K562 (cell line): ENCODE data around the gene TNFAIP6. TPM values are rescaled to one million over a fixed set of nuclear protein-coding genes. Genes with fewer than 3 reads are reported as not detected.

Experiments used
- DLX4 ChIP-seq: fragments of 250-450 bp; sonication (Bioruptor Pico); IDR thresholded peaks from 2 replicates; pipeline ENCODE4 v1.6.1; 2021; ENCODE audit warnings: mild to moderate bottlenecking
- FOXK1 ChIP-seq: sonication (generic); formaldehyde crosslinking; IDR thresholded peaks from 2 replicates; pipeline ENCODE4 v1.8.0; 2022; ENCODE audit warnings: missing genetic modification reagents, mild to moderate bottlenecking, borderline replicate concordance
- FUS ChIP-seq: fragments of 200-400 bp; formaldehyde crosslinking; optimal IDR thresholded peaks from 2 replicates; pipeline ENCODE3; 2017; ENCODE audit warnings: low read depth, low read length
- HOMEZ ChIP-seq: fragments of 250-450 bp; sonication (Bioruptor Pico); IDR thresholded peaks from 2 replicates; pipeline ENCODE4 v1.4.0; 2020; ENCODE audit warnings: mild to moderate bottlenecking, moderate library complexity
- MITF ChIP-seq: IDR thresholded peaks from 2 replicates; pipeline ENCODE4 v1.6.1; 2014; ENCODE audit warnings: antibody characterized with exemption
- POLR2G ChIP-seq: fragments of 200-400 bp; formaldehyde crosslinking; IDR thresholded peaks from 2 replicates; pipeline ENCODE4 v1.6.1; 2017; ENCODE audit warnings: low read depth, mild to moderate bottlenecking, antibody characterized with exemption, low read length, moderate library complexity
- RBM39 ChIP-seq: fragments of 200-400 bp; formaldehyde crosslinking; optimal IDR thresholded peaks from 2 replicates; pipeline ENCODE3; 2018; ENCODE audit warnings: low read depth, low read length
- REST ChIP-seq, 2 experiments: fragments of 450-650 bp; formaldehyde crosslinking in 1 of 2; IDR thresholded peaks; 2 replicates each; pipeline versions ENCODE4 v1.4.0 to v1.6.1; 2014 to 2020; ENCODE audit warnings: mild to moderate bottlenecking in 2 of 2, borderline replicate concordance in 1 of 2, low read depth in 1 of 2
- SNRNP70 ChIP-seq: fragments of 200-400 bp; formaldehyde crosslinking; optimal IDR thresholded peaks from 2 replicates; pipeline ENCODE3; 2017; ENCODE audit warnings: low read depth, low read length
- TAF1 ChIP-seq: IDR thresholded peaks from 2 replicates; pipeline ENCODE4 v1.6.1; 2011; ENCODE audit warnings: mild to moderate bottlenecking, low read length, moderate library complexity; ENCODE audit not compliant: insufficient read depth, control insufficient read depth, severe bottlenecking; ENCODE audit errors: extremely low read depth
- ZBTB12 ChIP-seq: fragments of 250-450 bp; sonication (Bioruptor Pico); IDR thresholded peaks from 2 replicates; pipeline ENCODE4 v1.4.0; 2020
- ZC3H8 ChIP-seq: fragments of 450-650 bp; IDR thresholded peaks from 2 replicates; pipeline ENCODE4 v1.6.1; 2017
- ZNF146 ChIP-seq: IDR thresholded peaks from one replicate; pipeline ENCODE4 v1.6.1; 2018; ENCODE audit warnings: missing compliant biosample characterization; ENCODE audit not compliant: unreplicated experiment
- ZNF41 ChIP-seq: fragments of 250-450 bp; sonication (Bioruptor Pico); conservative IDR thresholded peaks from 2 replicates; pipeline ENCODE4 v1.4.0; 2020; ENCODE audit warnings: mild to moderate bottlenecking
- ZSCAN29 ChIP-seq: fragments of 450-650 bp; IDR thresholded peaks from 2 replicates; pipeline ENCODE4 v1.6.1; 2017
- polyA plus RNA-seq, 8 experiments: library from polyadenylated mRNA; depleted of rRNA in 4 of 8; stranded (reverse) in 5 of 8; unstranded in 3 of 8; fragments of >200 nt; fragmentation: Nextera tagmentation in 2 of 8; fragmentation: Illumina TruSeq in 1 of 8; extraction: Ambion mirVana in 2 of 8; extraction: Trizol in 1 of 8; gene quantifications; 2 replicates each; pipeline versions ENCODE4 v1.2.1 to v1.2.3, GENCODE V29; 2011 to 2014; ENCODE audit warnings: inconsistent platforms in 1 of 8, missing spikeins in 1 of 8
- total RNA-seq, 7 experiments: library from RNA; depleted of rRNA in 6 of 7; stranded (reverse); fragments of >200 nt in 6 of 7; fragmentation: Illumina TruSeq in 2 of 7; extraction: Trizol in 2 of 7; gene quantifications; 2 replicates each; pipeline versions ENCODE4 v1.2.1 to v1.2.3, GENCODE V29; 2011 to 2021; ENCODE audit warnings: low replicate concordance in 1 of 7

Gene TNFAIP6
- total and polyA plus RNA-seq, 9 of the 15 experiments (the other 6 are each of a cell fraction or from before 2014, with no cell fraction given) = 0.07 to 0.28 (median 0.08) TPM; not detected in 6

- TF ChIP-seq ZNF146 (CRISPR knock-in tag) (no peak), TAF1 (no peak), MITF (no peak), FUS (no peak), ZBTB12 (peak; percentile 87), DLX4 (CRISPR knock-in tag) (0 out of 2 replicates have a peak, but pooled peaks have one; percentile 57), ZNF41 (peak; percentile 98), FOXK1 (no peak), REST (IDR thresholded peaks at IDR 0.05; ENCODE audit: borderline replicate concordance) (peak; percentile 82), REST (CRISPR knock-in tag; IDR thresholded peaks at IDR 0.05; ENCODE audit: low read depth) (peak; percentile 82), RBM39 (no peak), ZSCAN29 (no peak), POLR2G (no peak), ZC3H8 (no peak), HOMEZ (peak; percentile 91), SNRNP70 (no peak)
Observed at GRCh38 chr2:151380580-151381235, 23.3 kb downstream of the TNFAIP6 start (continued).
